Tibial nerve (tissue), 4 donors: ENCODE measurements around the gene MUL1. TPM values are rescaled to one million over a fixed set of nuclear protein-coding genes. Genes with fewer than 3 reads are reported as not detected.

Experiments
- DNase-seq, 2 donors: peaks; one replicate each; pipeline ENCODE4 v3.0.0-alpha.2; 2019; ENCODE audit warnings: low spot score in 2 of 2
- H3K27ac ChIP-seq, 4 donors: fragments of 200-600 bp; sonication (generic) in 3 of 4; one replicate each; pipeline ENCODE4 v1.5.1; 2017 to 2019; ENCODE audit warnings: mild to moderate bottlenecking in 1 of 4
- H3K27me3 ChIP-seq, 2 donors: fragments of 200-600 bp; sonication (generic) in 1 of 2; one replicate each; pipeline versions ENCODE4 v1.5.1 to v1.6.0; 2017 to 2019
- H3K36me3 ChIP-seq, 3 donors: fragments of 200-600 bp; sonication (generic); one replicate each; pipeline ENCODE4 v1.5.1; 2018 to 2019
- H3K4me1 ChIP-seq, 4 donors: fragments of 200-600 bp; sonication (generic) in 3 of 4; one replicate each; pipeline ENCODE4 v1.5.1; 2017 to 2019
- H3K4me3 ChIP-seq, 4 donors: fragments of 200-600 bp; sonication (generic) in 3 of 4; one replicate each; pipeline ENCODE4 v1.5.1; 2017 to 2019; ENCODE audit warnings: mild to moderate bottlenecking in 1 of 4, moderate library complexity in 1 of 4
- H3K9me3 ChIP-seq, 4 donors: fragments of 200-600 bp; sonication (generic) in 3 of 4; one replicate each; pipeline ENCODE4 v1.5.1; 2017 to 2019
- EP300 ChIP-seq, 2 donors: sonication (generic); formaldehyde crosslinking; IDR thresholded peaks; one replicate each; pipeline ENCODE4 v1.6.1; 2017; ENCODE audit warnings: antibody characterized with exemption in 2 of 2, mild to moderate bottlenecking in 1 of 2
- POLR2A ChIP-seq, 2 donors: fragments of 450-650 bp; IDR thresholded peaks; one replicate each; pipeline ENCODE4 v1.6.1; 2017; ENCODE audit warnings: antibody characterized with exemption in 2 of 2, mild to moderate bottlenecking in 2 of 2, moderate library complexity in 2 of 2
- WGBS, 2 donors: methylation state at CpG; one replicate each; pipeline ENCODE4 v1.1.5; 2018; 5-methylcytosine and 5-hydroxymethylcytosine counted together
- total RNA-seq, 4 donors: library from RNA; depleted of rRNA; stranded (reverse); fragments of >200 nt; gene quantifications; one replicate each; pipeline ENCODE4 v1.1.0, GENCODE V29; 2016
- TF ChIP-seq, protein P1 (sequence below), 5 experiments: fragments of 200-600 bp in 3 of 5; fragments of 450-650 bp in 2 of 5; sonication (generic) in 3 of 5; IDR thresholded peaks; one replicate each; pipeline ENCODE4 v1.5.1; 2016 to 2019; ENCODE audit warnings: antibody characterized with exemption in 5 of 5, mild to moderate bottlenecking in 3 of 5, moderate library complexity in 2 of 5

The MUL1 gene
- total RNA-seq, 4 donors from 2014 or later, result 27.5 to 31.2 (median 30.6) TPM

DNA sequence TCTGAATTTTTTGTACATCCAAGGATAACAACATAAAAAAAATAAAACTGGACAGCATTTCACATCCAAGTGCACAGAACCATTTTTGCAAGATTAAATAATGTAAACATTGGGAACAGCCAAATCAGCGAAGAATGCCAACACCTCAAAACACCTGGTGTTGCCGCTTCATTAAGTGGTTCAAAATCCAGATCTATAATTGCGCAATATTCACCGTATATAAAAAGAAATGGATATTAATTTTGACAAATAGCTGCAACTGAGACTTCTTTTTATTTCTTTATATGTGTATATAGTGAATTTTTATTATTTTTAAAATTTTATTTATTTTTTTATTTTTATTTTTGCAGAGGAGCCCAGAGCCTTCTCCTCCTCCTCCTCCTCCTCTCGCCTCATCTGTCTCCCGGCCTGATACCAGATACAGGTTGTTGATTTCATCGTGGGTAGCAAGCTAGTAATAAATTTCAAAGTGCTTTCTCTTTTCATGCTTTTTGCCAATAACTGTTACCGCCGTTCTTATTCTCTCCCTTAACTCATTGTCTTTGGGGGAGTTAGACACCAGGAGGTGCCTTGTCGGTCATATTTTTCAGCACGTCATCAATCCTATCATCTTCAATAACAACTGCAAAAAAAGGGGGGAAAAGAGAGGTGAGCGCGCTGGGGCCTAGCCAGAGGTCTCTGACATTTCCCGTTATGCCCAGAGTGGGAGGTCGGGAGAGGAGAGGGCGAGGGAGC is 24.7 kb downstream of the MUL1 start:
- Histone ChIP-seq H3K4me1 (peaks cover 0 to 39% (median 16%) of the 10 kb centered on the region in 4 donors), H3K4me3 (peak overlapping the region in 1 of 4 donors; percentile 41), H3K9me3 (no peaks in the 10 kb centered on the region), H3K27ac (no peak overlapping the region), H3K36me3 (no peaks in the 10 kb centered on the region), H3K27me3 (peaks cover 0 to 72% of the 10 kb centered on the region in 2 donors)
- no peak for DNase-seq
- WGBS, 2 donors, result 58 to 63% methylated on average over 16 of the region's 16 CpGs
- no peak for TF ChIP-seq POLR2A (IDR thresholded peaks at IDR 0.05)
- TF ChIP-seq, protein P1, sequence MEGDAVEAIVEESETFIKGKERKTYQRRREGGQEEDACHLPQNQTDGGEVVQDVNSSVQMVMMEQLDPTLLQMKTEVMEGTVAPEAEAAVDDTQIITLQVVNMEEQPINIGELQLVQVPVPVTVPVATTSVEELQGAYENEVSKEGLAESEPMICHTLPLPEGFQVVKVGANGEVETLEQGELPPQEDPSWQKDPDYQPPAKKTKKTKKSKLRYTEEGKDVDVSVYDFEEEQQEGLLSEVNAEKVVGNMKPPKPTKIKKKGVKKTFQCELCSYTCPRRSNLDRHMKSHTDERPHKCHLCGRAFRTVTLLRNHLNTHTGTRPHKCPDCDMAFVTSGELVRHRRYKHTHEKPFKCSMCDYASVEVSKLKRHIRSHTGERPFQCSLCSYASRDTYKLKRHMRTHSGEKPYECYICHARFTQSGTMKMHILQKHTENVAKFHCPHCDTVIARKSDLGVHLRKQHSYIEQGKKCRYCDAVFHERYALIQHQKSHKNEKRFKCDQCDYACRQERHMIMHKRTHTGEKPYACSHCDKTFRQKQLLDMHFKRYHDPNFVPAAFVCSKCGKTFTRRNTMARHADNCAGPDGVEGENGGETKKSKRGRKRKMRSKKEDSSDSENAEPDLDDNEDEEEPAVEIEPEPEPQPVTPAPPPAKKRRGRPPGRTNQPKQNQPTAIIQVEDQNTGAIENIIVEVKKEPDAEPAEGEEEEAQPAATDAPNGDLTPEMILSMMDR (IDR thresholded peaks at IDR 0.05), result no peak
- no peak for TF ChIP-seq EP300 (IDR thresholded peaks at IDR 0.05)

DNA sequence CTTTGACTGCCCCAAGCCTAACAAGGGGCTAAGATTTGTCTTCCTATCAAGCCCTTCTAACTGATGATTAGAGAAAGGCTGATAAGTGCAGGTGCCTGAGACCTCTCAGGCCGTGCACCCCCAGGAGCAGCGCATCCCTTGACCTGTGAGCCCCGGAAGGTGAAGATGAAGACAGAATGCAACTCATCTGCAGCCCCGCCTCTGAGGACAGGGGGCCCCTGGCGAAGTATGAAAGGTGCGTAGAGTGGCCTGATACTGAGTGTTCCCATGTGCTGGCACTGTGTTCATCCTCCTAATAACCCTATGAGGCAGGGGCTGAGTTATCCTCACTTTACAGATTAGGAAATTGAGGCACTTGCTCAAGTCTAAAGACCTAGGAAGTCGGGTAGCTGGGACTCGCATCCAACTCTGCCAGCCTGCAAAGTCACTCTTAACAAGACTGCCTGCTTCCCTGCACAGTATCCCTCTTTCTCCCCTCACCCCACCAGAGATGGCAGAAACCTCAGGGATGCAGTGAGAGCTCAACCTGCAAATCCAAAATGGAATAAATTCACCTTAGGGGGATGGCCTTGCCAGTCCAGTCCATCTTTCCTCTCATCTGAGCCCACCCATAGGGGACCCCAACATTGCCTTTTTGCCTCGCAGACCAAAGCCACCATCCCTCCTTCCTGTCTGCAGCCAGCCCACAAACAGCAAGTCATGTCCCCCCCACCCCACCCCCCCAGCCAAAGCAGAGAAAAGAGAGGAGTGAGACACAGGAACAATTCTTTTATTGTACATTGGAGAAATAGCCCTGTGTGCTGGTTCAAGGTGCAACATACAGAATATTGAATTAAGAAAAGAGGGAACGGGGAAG is 26.1 kb downstream of the MUL1 start:
- no peak overlapping the region for H3K4me3 ChIP-seq
- 73 to 75% methylated on average over 10 of the region's 10 CpGs for WGBS, 2 donors
- H3K4me1 ChIP-seq, result peaks cover 0 to 35% (median 18%) of the 10 kb centered on the region in 4 donors
- H3K36me3 ChIP-seq, result no peaks in the 10 kb centered on the region
- TF ChIP-seq POLR2A (IDR thresholded peaks at IDR 0.05) (no peak), EP300 (IDR thresholded peaks at IDR 0.05) (no peak)
- TF ChIP-seq, protein P1 (IDR thresholded peaks at IDR 0.05), result no peak
- H3K27me3 ChIP-seq, result peaks cover 0 to 75% of the 10 kb centered on the region in 2 donors
- H3K27ac ChIP-seq, result peak overlapping the region in 1 of 4 donors; percentile 15
- DNase-seq, result no peak
- H3K9me3 ChIP-seq, result no peaks in the 10 kb centered on the region

DNA sequence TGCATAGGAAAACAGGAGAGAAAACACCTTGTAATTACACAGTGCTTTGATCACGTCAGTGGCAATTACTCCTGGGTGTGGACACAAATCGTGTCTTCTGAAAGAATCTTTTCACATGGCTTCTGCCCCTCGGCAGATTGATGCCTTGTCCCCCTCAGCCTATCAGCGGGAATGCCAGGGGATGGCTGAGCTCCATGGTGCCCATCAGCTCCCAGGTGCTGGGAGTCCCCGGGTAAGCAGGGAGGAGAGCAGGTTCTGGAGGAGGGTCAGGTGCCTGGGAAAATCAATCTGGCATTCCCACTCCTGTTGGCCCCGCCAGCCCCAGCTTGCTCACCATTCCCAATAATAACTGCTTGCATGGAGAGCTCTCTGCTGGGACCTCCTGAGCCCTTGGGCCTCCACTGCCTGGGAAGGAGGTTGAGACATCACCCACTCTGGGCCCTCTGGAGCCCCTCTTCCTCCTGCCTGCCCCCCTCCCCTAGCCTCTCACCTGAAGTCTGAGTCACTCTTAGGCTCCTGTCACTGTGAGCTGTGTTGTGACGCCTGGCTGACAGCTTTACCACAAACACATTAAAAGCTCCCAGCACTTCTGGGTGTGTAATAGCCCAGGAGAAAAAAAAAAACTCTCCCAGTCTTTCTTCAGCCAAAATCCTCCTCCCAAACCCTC is 26.9 kb downstream of the MUL1 start:
- H3K27me3 ChIP-seq, result peaks cover 0 to 76% of the 10 kb centered on the region in 2 donors
- no peak overlapping the region for H3K4me3 ChIP-seq
- peaks cover 0 to 35% (median 18%) of the 10 kb centered on the region in 4 donors for H3K4me1 ChIP-seq
- H3K9me3 ChIP-seq, result no peaks in the 10 kb centered on the region
- no peaks in the 10 kb centered on the region for H3K36me3 ChIP-seq
- H3K27ac ChIP-seq, result peak overlapping the region in 1 of 4 donors; percentile 15
- DNase-seq, result no peak
- 51 to 57% methylated on average over 7 of the region's 7 CpGs for WGBS, 2 donors
- TF ChIP-seq EP300 (IDR thresholded peaks at IDR 0.05), result no peak
- TF ChIP-seq, protein P1 (IDR thresholded peaks at IDR 0.05), result no peak
- TF ChIP-seq POLR2A (IDR thresholded peaks at IDR 0.05), result no peak

DNA sequence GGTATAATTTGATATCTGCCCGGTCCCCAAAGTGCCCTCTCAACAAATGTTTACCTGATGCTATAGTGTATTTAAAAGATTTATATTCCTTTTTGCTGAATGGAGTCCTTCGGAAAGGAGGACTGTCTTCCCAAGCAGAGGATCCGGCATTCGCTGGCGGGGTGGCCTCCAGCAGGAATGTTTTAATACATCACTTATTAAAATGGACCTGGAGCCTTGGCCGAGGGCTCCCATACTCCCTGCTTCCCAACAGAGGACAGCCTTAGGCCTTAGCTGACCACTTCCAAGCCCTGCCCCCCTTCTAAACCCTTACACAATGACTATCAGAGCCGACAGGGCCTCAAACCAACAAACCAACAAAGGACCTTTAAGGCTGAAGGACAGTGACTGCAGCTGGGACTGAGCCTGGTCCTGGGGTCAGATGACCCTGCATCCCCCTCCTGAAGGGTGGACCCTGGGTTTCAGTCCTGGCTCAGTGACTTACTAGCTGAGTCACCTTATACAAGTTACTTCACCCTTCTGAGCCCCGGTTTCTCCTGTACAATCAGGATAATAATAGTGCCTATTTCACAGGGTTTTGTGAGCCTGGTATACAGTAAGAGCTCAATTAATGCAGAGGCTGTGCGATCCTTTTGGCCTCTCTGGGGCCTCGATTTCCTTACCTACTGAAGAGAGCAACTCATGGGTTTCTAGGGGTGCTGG is 27.6 kb downstream of the MUL1 start:
- WGBS, 2 donors, result 70 to 71% methylated on average over 10 of the region's 10 CpGs
- H3K36me3 ChIP-seq, result no peaks in the 10 kb centered on the region
- peaks cover 0 to 83% of the 10 kb centered on the region in 2 donors for H3K27me3 ChIP-seq
- TF ChIP-seq, protein P1 (IDR thresholded peaks at IDR 0.05), result no peak
- TF ChIP-seq EP300 (IDR thresholded peaks at IDR 0.05), result no peak
- TF ChIP-seq POLR2A (IDR thresholded peaks at IDR 0.05), result no peak
- H3K27ac ChIP-seq, result peak overlapping the region in 1 of 4 donors; percentile 15
- peaks cover 0 to 31% (median 16%) of the 10 kb centered on the region in 4 donors for H3K4me1 ChIP-seq
- no peak for DNase-seq
- H3K4me3 ChIP-seq, result no peak overlapping the region
- H3K9me3 ChIP-seq, result no peaks in the 10 kb centered on the region
